HG03460 (cell line): ENCODE data around the gene CREB3L2.

ENCODE experiments used
- ATAC-seq: cut with Tn5 transposase; IDR thresholded peaks from one replicate; pipeline ENCODE4 v1.9.1; 2021; ENCODE audit not compliant: unreplicated experiment

The CREB3L2 gene

DNA sequence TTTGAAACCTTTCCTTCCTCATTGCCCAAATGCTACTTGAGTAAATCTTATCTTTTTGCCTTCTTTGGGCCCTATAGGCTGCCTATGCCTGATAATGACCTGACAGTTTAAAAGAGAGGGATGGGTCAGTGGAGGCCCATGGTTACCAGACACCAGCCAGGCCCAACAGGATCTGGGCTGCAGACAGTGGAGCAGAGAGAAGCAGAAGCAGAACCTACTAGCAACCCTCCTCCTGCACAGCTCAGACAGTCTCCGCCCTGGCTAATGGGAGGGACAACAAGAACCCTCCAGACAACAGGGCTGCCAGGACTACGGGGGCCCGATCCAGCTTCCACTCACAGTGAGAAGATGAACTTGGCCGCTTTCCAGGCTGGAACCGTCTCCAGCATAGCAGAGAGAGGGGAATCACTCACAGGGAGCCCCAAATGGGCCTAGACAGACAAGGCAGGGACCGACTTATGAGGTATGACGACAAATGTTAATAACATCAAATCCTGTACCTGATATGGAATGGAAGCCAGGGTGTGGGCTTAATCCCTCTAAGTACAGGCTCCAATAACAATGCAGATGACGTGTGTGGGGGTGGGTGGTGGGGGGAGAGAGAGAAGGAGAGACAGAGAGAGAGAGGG is 123.4 kb downstream of the CREB3L2 start:
- no peak for ATAC-seq

DNA sequence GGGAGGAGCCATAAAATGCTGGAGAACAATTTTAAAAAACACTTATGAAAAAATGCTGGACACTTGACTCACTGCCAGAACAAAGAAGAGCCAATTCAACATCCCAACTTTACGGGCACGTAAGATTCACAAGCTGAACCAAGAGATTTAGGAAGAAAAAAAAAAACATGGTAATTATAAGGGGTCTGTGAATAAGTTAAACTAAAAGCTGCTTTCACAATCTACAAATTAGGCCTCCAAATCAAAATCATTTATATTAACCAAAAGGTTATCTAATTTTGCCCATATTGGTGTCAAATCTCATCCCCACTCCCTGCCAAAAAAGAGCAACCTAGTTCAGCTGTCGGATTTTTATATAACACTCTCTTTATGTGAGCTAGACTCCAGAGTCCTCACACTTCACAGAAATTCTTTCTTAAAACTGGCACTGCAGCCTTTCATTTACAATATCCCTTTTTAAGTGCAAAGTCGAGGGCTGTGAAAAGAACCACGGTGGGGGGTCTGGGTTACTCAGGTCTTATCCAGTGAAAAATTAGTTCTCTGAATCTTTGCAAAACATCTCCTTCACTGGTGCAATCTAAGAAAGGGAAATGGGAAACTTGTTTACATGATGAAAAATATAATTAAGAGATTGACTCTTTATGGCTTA is 124.7 kb downstream of the CREB3L2 start:
- ATAC-seq, result no peak

DNA sequence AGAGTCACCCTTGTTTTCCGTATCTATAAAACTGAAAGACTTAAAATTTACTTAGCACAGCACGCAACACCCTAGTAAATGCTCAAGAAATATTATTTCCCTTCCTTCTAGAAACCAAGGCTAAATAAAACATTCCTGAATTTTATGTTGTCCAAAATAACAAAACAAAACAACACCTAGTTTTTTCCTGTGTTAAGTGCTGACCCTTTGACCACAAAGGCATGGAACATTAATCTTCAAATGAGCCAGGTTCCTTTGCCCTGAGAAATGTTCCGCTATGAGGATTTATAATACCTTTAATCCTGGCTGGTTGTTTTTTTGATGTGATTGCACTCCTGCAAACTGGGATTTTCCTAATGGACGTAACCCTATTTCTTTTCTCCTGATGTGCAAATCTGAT is 126.1 kb downstream of the CREB3L2 start:
- no peak for ATAC-seq

- no peak for ATAC-seq
Measured at GRCh38 chr7:137873979-137874777, 127.7 kb downstream of the CREB3L2 start.

GRCh38 chr7:137873524-137873923 is 128.4 kb downstream of the CREB3L2 start:
- ATAC-seq, result peak; percentile 46

DNA sequence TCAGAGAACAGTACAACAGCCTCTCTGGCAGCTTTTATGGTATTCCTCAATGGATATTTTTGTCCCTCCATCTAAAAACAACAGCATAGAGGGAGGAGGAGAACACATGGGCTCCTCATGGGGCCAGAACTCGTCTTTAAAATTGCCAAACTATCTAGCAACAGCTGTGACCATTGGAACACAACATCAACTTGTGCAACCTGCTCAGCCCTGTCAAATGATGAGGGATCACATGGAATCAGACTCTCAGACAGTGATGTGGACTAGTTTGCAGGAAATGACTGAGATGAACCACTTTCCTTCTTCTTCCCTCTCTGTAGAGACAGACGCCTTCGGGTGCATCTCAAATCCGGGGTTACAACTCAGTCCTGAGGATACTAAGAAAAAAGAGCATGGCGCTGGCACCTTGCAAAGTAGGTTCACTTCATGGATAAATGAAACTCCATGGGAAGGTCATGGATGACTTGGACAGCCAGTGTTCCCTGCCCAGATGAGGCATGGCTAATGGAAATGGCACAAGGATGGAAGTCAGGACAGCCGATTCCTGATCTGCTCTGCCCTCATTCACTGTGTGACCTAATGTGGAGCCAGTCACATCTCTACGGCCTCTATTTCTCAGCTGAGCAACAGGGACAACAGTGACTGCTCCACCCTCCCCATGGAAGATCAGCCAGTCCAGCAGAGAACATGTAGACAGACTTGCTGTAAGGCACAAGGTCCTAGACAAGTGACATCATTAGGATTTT is 130.5 kb downstream of the CREB3L2 start:
- ATAC-seq, result no peak

DNA sequence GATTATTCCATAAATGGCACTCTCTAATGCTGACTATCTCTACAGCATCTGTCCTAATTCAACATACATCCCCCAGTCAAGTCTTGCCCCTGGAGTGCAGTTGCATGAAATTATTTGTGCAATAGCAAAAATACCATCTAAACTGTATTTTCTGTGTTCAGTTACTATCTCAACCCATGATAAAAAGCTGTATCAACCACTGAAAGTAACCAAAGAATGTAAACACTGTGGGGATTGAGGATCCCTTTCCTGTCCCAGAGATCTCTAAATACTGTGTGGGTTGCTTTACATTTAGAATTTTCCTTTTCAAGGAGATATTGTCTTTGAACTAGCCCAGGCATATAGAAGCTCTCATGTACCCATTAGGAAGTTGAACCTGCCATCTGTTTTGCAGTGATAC is 131.2 kb downstream of the CREB3L2 start:
- ATAC-seq, result no peak

- no peak for ATAC-seq
Measured at GRCh38 chr7:137870078-137870477, 131.8 kb downstream of the CREB3L2 start.

- no peak for ATAC-seq
Measured at GRCh38 chr7:137869260-137869659, 132.6 kb downstream of the CREB3L2 start.

DNA sequence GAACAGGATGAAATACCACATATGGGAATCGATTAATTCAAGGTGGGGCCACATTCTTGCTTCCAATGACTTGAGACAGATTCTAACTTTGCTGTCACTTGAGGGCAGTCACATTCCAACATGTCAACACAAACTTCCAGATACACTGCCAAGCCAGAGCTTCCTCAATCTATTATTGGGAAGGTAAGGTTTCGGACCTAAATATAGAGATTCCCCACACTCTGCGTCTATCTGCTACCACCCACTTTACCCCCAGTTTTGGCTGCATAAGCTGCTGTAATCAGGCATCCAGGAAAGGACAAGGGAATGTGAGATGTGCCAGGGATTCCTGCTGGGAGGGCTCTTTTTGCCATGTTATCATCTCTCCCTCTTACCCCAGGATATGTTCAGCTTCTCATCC is 134.6 kb downstream of the CREB3L2 start:
- no peak for ATAC-seq

DNA sequence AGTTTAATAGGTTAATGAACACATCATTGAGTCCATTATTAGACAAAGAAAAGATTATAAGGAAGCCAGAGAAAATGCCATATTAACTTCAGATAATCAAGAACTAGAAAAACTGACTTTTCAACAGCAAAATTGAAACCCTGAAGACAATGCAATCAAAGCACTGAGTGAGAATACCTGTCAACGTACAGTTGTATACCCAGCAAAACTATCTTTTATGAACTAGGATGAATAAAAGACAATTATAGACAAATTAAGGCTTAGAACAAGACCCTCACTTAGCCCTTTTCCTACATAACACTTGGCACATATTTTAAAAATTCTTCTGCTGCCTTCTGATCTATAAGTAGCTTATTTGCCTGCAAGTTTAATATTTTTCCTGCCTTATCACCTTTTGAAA is 136.1 kb downstream of the CREB3L2 start:
- ATAC-seq, result no peak

GRCh38 chr7:137862964-137863363 is 138.9 kb downstream of the CREB3L2 start:
- no peak for ATAC-seq

- no peak for ATAC-seq
Measured at GRCh38 chr7:137862358-137862757, 139.5 kb downstream of the CREB3L2 start.

DNA sequence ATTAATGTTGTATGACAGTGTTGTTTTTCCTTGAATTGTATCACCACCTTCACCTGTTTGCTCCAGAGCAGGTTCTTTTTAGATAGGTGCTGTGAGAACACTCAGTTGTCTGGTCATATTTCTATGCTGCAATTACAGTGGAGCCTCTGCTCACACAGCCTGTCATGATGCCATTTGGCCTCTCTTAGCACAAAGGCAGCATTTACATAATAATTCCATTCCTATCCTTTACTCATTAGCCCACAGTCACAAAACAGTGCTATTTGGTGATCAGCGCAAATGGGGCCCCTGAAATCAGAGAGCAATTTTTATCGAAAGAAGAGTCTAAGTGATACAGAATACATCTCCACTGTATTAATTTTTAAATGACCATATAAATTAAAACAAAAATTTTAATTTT is 141.3 kb downstream of the CREB3L2 start:
- ATAC-seq, result no peak

DNA sequence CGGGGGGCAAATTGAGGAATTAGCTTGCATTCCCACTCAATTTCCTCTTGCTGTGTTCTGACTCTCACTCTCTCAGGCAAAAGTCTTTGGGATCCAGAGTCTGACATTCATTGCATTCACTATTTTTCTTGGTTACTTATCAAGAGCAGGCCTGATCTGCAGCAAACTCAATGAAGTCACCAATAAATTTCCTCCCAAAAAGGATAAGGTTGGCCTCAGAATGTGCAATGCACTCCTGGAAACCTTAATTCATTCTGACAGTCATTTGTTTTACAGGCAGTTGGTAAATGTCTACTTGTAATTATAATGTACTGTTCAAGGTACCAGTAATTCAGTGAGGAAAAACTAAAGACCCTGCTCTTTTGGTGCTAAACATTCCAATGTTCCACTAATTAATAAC is 148.8 kb downstream of the CREB3L2 start:
- no peak for ATAC-seq

DNA sequence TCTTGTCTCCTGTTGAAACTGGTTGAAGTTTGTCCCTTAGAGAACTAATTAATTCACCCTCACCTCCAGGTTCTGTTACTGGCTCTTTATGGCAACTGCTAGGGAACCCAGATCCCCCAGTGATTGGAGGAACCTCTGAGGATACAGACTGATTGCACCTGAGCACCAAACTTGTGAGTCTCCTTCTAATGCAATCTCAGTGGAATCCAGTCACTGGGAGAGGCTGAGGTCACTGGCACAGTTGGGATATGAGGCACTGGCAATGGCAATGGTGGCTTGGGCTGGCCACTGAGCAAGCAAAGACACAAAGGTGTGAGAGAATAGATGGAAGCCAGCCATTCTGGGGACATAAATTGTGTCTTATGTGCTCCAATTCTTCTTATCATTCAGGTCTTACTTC is 149.8 kb downstream of the CREB3L2 start:
- no peak for ATAC-seq

DNA sequence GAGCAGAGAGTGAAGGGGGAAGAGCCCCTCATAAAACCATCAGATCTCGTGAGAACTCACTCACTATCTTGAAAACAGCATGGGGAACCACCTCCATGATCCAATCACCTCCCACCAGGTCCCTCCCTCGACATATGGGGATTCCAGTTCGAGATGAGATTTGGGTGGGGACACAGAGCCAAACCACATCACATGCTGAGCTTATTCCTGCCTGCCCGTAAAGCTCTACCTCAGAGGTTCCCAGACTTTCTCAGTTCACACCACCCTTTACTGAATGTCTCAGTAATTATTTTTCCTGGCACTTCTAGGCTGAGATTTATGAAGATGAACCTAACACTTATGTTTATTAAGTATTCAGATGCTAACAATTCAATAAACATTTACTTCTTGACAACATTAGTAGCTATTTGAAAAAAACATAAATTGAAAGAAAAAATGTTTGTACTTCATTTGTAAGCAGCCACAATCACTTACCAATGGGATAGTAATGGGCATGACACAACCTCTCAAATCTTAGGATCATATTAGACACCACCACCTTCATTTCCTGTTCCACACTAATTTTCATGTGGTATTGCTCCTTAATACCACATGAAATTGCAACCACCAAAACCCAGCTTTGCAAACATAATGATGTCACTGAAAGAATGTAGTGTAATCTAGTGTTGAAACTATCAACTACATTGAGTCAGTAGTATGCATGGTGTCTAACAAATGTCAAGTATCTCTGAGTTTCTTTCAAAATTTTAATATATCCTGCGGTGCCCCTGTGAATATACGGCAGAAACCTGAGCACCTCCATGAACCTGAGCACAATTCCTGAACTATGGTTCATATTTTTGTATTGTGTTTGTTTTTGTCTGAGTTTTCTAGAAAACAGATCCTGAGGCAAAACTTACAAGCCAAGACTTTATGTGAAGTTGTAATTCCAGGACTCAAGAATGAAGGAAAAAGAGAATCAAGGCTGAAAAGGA is 150.6 kb downstream of the CREB3L2 start:
- ATAC-seq, result no peak

DNA sequence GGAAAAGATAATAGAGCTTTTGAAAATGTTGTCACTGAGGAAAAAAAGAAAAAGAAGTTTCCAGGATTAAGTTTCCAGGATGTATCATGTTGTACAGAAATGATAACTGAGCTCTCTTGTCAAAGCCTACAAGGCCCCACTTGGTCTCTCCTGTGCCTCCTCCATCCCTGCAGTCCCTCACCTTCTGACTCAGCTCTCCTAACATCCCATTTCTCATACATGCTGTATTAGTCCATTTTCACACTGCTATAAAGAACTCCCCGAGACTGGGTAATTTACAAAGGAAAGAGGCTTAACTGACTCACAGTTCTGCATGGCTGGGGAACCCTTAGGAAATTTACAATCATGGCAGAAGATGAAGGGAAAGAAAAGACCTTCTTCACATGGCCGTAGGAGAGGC is 151.3 kb downstream of the CREB3L2 start:
- ATAC-seq, result no peak

- ATAC-seq, result no peak
Measured at GRCh38 chr7:137848095-137848494, 153.8 kb downstream of the CREB3L2 start.

DNA sequence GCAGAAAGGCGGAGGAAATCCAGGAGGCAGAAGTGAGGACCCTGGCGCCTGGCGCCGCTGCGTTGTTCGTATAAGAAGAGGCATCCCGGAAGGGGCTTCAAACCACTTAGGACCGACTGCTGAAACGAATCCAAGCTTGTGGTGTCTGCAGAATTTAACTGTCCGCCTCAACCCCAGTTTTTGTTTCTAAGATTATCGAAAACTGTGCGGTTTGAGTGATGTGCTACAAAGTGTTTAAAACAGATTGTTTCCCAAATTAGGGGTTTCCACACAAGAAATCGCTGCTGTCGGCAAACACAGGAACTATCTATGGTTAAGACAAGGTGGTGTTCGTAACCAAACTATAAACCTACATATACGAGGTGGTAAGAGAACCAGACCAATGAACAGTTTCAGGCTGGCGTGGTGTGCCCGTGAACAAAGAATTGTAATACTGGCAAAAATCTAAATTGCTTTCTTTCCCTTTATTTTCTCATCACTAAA is 154.3 kb downstream of the CREB3L2 start:
- ATAC-seq, result no peak
